Measurements from ENCODE around the gene CIPC. TPM values are rescaled to one million over a fixed set of nuclear protein-coding genes. Genes with fewer than 3 reads are reported as not detected.

CIPC gene
- total RNA-seq, 1 donor from 2014 or later, result 12.4 TPM

DNA sequence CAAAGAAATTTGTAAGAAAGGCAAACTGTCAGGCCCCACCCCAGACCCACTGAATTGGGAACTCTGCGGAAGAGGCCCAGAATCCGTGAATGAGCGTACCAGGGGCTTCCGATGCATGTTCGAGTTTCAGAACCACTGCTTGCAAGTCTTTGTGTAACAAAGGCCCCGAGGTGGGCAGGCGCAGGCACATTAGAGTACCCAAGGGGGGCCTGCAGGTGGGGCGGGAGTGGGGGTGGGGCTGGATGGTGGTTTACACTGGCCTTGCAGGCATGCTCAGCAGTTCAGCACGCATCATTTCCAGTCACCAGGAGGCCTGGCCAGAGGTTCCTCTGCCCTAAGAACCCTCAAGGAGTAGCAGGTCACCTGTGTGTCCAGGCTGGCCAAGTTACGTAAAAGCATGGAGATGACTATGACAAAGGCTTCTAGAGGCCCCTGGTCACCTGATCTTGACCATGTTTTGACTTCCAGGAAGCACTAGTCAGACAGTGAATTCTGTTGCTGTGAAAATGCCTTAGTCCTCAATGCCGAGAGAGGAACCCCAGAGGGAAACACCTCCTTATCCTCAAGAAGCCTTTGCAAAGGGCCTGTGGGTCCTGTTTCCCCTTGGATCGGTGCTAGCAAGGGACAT, 36.3 kb upstream of the CIPC start:
- H3K27me3 Mint-ChIP-seq (ENCODE audit: unreplicated experiment), result no peaks in the 10 kb centered on the region
- no peak overlapping the region for H3K27ac Mint-ChIP-seq (ENCODE audit: unreplicated experiment)
- peaks cover 10% of the 10 kb centered on the region for H3K4me1 Mint-ChIP-seq (ENCODE audit: unreplicated experiment)
- no peak overlapping the region for H3K4me3 Mint-ChIP-seq (ENCODE audit: unreplicated experiment)
- no peak for DNase-seq (ENCODE audit: extremely low spot score, unreplicated experiment)
- H3K36me3 Mint-ChIP-seq (ENCODE audit: unreplicated experiment), result no peaks in the 10 kb centered on the region
- TF ChIP-seq, protein P1, sequence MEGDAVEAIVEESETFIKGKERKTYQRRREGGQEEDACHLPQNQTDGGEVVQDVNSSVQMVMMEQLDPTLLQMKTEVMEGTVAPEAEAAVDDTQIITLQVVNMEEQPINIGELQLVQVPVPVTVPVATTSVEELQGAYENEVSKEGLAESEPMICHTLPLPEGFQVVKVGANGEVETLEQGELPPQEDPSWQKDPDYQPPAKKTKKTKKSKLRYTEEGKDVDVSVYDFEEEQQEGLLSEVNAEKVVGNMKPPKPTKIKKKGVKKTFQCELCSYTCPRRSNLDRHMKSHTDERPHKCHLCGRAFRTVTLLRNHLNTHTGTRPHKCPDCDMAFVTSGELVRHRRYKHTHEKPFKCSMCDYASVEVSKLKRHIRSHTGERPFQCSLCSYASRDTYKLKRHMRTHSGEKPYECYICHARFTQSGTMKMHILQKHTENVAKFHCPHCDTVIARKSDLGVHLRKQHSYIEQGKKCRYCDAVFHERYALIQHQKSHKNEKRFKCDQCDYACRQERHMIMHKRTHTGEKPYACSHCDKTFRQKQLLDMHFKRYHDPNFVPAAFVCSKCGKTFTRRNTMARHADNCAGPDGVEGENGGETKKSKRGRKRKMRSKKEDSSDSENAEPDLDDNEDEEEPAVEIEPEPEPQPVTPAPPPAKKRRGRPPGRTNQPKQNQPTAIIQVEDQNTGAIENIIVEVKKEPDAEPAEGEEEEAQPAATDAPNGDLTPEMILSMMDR (IDR thresholded peaks at IDR 0.05), result no peak
- no peaks in the 10 kb centered on the region for H3K9me3 Mint-ChIP-seq (ENCODE audit: unreplicated experiment)

DNA sequence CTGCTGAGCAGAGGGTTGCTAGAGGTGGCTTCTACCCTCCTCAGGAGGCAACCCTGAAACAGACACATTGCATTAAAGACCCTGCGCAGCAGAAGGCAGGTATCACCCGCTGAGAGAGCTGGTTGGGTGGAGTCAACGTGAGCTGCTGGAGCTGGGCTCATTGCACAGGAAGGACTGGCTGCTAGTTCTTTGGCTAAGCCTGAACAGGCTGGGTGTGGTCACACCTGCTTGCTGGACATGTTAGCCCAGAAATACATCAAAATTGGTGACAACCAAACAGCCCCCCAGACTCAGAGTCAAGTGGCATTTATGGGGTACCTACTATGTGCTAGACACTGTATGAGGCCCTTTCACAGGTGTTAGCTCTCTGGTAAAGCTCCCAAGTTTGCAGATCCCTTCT, 35.8 kb upstream of the CIPC start:
- Mint-ChIP-seq H3K9me3 (ENCODE audit: unreplicated experiment) (no peaks in the 10 kb centered on the region), H3K27me3 (ENCODE audit: unreplicated experiment) (no peaks in the 10 kb centered on the region), H3K36me3 (ENCODE audit: unreplicated experiment) (no peaks in the 10 kb centered on the region), H3K4me3 (ENCODE audit: unreplicated experiment) (no peak overlapping the region), H3K4me1 (ENCODE audit: unreplicated experiment) (peaks cover 10% of the 10 kb centered on the region), H3K27ac (ENCODE audit: unreplicated experiment) (no peak overlapping the region)
- TF ChIP-seq, protein P1 (IDR thresholded peaks at IDR 0.05), result no peak
- DNase-seq (ENCODE audit: extremely low spot score, unreplicated experiment), result no peak

DNA sequence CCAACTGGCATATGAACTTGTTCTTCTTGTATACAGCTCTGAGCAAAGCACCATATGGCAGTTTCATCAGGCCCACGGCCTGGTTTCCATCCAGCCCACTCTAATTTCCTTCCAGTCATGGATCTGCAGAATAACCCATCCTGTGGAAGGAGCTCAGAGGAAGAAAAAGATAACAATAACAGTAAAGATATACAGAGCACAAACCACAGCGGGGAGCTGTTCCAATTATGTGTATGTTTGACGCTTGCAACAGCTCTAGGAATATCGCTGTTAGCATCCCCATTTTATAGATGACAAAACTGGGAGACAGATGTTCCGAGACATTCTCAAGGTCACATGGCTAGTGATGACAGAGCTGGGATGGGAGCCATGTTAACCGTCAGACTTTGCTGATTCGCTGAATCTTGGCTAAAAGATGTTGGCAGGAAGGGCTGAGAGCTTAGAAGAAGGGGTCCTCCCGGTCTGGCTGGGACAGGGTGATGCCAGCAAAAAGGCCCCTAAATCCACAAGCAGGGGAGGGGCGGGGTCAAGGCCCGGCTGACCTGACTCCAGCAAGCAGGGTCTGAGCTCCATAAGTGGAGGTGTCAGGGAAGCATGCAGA, 34.4 kb upstream of the CIPC start:
- no peak for DNase-seq (ENCODE audit: extremely low spot score, unreplicated experiment)
- H3K4me3 Mint-ChIP-seq (ENCODE audit: unreplicated experiment), result no peak overlapping the region
- no peak overlapping the region for H3K27ac Mint-ChIP-seq (ENCODE audit: unreplicated experiment)
- H3K27me3 Mint-ChIP-seq (ENCODE audit: unreplicated experiment), result peaks cover 5% of the 10 kb centered on the region
- no peaks in the 10 kb centered on the region for H3K36me3 Mint-ChIP-seq (ENCODE audit: unreplicated experiment)
- H3K9me3 Mint-ChIP-seq (ENCODE audit: unreplicated experiment), result no peaks in the 10 kb centered on the region
- TF ChIP-seq, protein P1 (IDR thresholded peaks at IDR 0.05), result no peak
- peaks cover 14% of the 10 kb centered on the region for H3K4me1 Mint-ChIP-seq (ENCODE audit: unreplicated experiment)

DNA sequence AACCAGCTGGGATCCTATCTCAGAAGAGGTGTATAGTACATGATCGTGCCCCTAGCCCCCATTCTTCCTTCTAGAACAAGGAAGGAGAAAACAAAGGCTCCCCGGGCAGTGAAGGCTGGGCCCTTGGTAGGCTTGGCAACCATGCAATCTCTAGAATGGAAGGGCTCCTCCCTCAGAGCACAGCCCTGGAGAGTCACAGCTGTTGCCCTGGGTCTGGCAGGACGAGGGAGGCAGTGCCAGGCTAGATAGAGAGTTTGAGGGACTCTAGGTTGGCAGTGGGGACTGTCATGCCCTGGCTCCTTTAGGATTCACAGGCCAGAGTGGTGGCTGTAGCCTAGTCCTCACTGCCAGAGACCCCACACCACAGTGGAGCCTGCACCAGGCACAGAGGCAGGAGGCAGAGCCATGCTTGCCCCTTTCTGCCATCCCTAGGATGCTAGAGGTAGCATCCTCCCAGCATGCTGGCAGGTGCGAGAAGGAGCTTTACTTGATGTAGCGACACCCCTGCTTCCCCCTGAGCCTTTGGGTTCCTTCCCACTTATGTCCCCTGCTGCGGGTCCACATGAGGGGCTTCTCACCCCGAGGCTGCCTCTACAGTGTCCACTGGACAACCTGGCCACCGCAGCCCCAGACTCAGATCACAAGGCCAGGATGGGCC, 33.4 kb upstream of the CIPC start:
- DNase-seq (ENCODE audit: extremely low spot score, unreplicated experiment), result no peak

More for the DNA sequence above, 33.4 kb upstream of the CIPC start:
- H3K4me3 Mint-ChIP-seq (ENCODE audit: unreplicated experiment), result no peak overlapping the region
- TF ChIP-seq, protein P1 (IDR thresholded peaks at IDR 0.05), result no peak
- peaks cover 5% of the 10 kb centered on the region for H3K4me1 Mint-ChIP-seq (ENCODE audit: unreplicated experiment)
- H3K27ac Mint-ChIP-seq (ENCODE audit: unreplicated experiment), result no peak overlapping the region
- H3K27me3 Mint-ChIP-seq (ENCODE audit: unreplicated experiment), result peaks cover 8% of the 10 kb centered on the region
- no peaks in the 10 kb centered on the region for H3K9me3 Mint-ChIP-seq (ENCODE audit: unreplicated experiment)
- H3K36me3 Mint-ChIP-seq (ENCODE audit: unreplicated experiment), result no peaks in the 10 kb centered on the region

All from osteocyte (in vitro differentiated cells).